Measurements from ENCODE around the gene UBE2D1.

- TF ChIP-seq, protein P1, sequence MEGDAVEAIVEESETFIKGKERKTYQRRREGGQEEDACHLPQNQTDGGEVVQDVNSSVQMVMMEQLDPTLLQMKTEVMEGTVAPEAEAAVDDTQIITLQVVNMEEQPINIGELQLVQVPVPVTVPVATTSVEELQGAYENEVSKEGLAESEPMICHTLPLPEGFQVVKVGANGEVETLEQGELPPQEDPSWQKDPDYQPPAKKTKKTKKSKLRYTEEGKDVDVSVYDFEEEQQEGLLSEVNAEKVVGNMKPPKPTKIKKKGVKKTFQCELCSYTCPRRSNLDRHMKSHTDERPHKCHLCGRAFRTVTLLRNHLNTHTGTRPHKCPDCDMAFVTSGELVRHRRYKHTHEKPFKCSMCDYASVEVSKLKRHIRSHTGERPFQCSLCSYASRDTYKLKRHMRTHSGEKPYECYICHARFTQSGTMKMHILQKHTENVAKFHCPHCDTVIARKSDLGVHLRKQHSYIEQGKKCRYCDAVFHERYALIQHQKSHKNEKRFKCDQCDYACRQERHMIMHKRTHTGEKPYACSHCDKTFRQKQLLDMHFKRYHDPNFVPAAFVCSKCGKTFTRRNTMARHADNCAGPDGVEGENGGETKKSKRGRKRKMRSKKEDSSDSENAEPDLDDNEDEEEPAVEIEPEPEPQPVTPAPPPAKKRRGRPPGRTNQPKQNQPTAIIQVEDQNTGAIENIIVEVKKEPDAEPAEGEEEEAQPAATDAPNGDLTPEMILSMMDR (IDR thresholded peaks at IDR 0.05; ENCODE audit: poor library complexity): no peak
- no peak for TF ChIP-seq EZH2 (IDR thresholded peaks at IDR 0.05; ENCODE audit: borderline replicate concordance)
Measured at GRCh38 chr10:58320351-58321049, 14.3 kb upstream of the UBE2D1 start.
